GM18870 (cell line): ENCODE data around the gene FBRS.
"Not testable (repeated sequence)": the region's sequence is repeated elsewhere in the genome, so short reads cannot be mapped to it uniquely, and the experiment has no call there.

Source experiments
- ATAC-seq: cut with Tn5 transposase; IDR thresholded peaks from one replicate; pipeline ENCODE4 v1.9.1; 2021; ENCODE audit warnings: moderate library complexity; ENCODE audit not compliant: unreplicated experiment

The FBRS gene

DNA sequence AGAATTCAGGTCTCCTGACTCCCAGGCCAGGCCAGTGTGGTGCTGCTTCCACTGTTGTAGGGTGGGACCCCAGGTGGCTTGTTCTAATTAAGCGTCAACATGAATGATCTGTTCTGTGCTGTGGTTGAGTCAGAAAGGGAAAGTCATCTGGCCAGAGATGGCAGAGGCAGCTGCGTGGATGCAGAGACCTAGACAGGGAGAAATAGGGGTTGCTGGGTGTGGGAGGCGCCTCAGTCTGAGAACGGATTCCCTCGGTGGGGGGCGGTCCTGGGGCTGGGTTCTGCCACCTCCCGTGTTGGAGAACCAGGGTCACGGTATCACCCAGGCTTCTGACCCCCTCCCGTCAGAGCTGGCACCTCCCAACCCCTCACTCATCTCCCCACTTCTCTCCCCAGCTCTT, 5.6 kb downstream of the FBRS start:
- no peak for ATAC-seq

DNA sequence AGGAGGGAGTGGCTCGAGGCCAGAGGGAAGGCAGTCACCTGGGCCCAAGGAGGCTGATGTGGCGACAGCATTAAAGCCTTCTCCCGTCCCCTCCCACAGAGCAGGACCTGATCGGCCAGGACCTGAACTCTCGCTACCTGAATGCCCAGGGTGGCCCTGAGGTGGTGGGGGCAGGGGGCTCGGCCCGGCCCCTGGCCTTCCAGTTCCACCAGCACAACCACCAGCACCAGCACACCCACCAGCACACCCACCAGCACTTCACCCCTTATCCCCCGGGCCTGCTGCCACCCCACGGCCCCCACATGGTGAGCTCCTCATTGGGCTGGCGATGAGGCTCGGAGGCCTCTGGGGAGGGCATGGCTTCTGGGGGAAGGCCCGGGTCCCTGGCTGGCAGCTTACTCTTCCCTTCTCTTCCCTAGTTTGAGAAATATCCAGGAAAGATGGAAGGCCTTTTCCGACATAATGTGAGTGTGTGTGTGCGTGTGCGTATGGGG, 6.4 kb downstream of the FBRS start:
- no peak for ATAC-seq

- no peak for ATAC-seq
Measured at GRCh38 chr16:30665155-30665829, 7.1 kb downstream of the FBRS start.

DNA sequence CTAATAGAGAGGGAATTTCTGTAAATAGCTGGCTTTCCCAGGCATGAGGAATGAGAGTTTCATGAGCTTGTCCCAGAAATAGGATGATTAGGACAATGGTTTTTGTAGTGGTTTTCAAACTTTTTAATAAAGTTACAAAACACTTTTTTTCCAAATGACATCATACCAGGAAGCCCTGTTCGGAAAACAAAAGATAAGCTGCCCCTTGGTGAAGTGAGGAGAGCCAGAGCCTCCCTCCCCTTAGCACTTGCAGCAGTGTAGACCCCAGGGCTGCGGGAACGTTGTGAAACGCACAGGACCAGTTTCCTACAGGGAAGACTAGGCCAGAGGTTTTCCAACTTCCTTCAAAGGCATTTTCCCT, 7.6 kb downstream of the FBRS start:
- no peak for ATAC-seq

GRCh38 chr16:30666681-30667080, 8.4 kb downstream of the FBRS start:
- ATAC-seq = no peak

DNA sequence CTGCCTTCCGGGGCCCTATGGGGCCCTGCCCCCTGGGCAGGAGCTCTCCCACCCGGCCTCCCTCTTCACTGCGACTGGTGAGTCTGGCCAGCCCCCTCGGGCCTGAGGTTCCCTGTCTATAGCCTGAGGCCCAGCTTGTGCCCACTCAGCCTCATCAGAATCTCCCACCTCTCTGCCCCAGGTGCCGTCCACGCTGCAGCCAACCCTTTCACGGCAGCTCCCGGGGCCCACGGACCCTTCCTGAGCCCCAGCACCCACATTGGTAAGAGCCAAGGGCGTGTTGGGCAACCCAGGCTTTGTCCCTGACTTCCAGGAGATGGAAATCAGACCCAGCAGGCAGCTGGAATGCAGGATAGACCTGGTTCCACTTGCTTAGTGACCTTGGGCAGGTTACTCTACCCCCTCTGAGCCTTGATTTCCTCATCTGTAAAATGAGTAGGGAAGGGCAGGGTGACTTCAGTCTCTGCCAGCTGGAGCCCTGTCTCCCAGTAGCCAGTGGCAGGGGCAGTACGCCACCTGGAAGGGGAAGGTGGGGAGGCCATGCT, 9.2 kb downstream of the FBRS start:
- ATAC-seq = no peak

DNA sequence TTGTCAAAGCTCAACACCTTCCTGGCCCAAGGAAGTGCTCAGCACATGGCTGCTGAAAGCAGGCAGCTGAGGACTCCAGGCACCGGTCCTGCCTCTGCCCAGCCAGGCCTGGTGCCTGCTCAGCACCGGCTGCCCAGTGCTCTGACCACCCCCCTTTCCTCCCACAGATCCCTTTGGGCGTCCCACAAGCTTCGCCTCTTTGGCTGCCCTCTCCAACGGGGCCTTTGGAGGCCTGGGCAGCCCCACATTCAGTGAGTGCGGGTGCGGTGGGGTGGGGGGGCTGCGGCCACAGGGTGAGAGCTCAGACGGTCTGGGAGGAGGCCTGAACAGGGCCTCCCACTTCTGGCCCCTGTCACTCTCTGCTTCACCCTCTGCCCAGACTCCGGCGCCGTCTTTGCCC, 10.2 kb downstream of the FBRS start:
- ATAC-seq = no peak

- no peak for ATAC-seq
Measured at GRCh38 chr16:30669026-30669902, 11.0 kb downstream of the FBRS start.

GRCh38 chr16:30669903-30670824, 11.9 kb downstream of the FBRS start:
- no peak for ATAC-seq

GRCh38 chr16:30675143-30675542, 16.9 kb downstream of the FBRS start:
- ATAC-seq = no peak

DNA sequence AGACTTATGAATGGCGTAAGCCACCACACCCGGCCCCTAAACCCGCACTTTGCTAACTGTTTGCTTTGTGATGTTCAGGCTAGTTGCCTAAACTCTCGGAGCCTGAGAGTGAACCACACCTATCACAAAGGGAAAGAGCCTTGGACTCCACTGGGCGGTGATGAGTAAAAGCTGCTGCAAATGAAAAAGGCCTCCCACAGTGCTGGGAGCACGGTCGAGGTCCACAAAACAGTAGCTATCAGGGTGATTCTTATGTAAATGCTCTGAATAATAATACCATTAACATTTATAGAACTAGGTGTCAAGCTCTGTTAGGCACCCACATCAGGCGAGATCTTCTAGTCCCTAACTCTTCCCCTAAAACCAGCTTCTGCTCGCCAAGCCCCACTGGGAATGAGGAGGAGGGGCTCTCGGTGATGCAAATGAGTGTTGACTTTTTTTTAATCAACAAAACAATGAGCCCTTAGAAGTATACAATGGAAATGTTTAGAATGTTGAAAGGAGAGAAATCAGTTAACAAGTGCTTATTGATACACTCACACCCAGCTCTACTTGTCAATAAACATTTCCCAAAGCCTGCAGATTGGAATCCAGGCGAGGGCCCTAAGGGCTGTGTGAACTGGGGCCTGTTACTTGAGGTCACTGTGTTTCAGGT, 19.8 kb downstream of the FBRS start:
- no peak for ATAC-seq

- no peak for ATAC-seq
Measured at GRCh38 chr16:30678586-30678970, 20.3 kb downstream of the FBRS start.

GRCh38 chr16:30680326-30680725, 22.1 kb downstream of the FBRS start:
- ATAC-seq = no peak

DNA sequence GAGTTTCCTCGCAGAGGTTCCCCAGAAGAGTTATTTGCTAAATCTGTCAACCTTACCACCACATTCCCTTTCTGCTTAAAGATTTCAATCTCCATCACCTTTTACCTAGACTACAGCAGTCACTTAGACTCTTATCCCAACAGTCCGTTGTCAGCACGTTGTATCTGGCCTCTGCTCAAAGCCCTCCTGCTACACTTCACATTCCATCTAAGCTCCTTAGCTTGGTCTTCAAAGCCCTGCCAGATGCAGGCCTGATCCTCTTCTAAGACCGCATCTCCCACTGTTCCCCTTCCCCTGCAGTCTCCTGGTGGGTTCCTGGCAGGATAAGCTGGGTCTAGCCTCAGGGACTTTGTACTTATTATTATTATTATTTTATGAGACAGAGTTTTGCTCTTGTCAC, 30.5 kb downstream of the FBRS start:
- ATAC-seq = no peak

GRCh38 chr16:30691907-30692306, 33.7 kb downstream of the FBRS start:
- ATAC-seq = no peak

DNA sequence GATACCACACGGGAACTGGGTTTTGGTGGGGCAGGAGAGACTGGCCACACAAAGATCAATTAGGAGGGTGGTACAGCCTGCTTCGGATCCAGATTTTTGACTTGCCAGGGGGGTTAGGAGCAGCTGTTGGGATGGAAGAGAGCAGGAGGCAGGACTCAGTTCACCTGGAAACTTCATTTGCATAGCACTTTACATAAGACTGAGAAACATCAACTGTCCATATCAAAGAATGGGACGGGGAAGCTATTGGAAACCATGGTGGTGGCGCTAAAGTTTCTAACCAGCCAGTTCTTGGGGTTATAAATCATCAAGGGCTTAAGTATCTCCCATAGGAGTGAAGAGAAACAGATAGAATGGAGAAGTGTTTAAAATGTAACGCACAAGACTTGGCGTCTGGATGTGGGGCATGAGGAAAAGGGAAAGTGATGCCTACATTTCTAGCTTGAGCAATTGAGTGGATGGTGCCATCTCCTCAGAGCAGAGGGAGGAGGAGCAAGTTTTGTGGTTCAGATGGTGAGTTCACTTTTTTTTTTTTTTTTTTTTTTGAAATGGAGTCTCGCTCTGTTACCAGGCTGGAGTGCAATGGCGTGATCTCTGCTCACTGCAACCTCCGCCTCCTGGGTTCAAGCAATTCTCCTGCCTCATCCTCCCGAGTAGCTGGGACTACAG, 34.3 kb downstream of the FBRS start:
- ATAC-seq = no peak

- no peak for ATAC-seq
Measured at GRCh38 chr16:30694926-30695693, 36.9 kb downstream of the FBRS start.

DNA sequence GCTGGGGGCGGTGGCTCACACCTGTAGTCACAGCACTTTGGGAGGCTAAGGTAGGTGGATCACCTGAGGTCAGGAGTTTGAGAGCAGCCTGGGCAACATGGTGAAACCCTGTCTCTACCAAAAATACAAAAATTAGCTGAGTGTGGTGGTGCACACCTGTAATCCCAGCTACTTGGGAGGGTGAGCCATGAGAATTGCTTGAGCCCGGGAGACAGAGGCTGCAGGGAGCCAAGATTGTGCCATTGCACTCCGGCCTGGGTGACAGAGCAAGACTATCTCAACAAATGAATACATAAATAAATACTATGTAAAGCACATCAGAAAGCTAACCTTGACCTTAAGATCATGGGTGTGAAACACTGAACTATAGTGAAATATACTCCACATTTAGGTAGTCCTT, 38.4 kb downstream of the FBRS start:
- not testable (repeated sequence) for ATAC-seq
